Uterus (tissue), 4 donors: ENCODE data around the gene CD2AP. TPM values are rescaled to one million over a fixed set of nuclear protein-coding genes. Genes with fewer than 3 reads are reported as not detected.

Experiments used
- DNase-seq, 2 donors: peaks; one replicate each; pipeline ENCODE4 v3.0.0-alpha.2; 2019 to 2020
- H3K27ac ChIP-seq, 2 donors: fragments of 200-600 bp; sonication (generic); 1 replicate in 1 of 2; 2 replicates in 1 of 2; pipeline ENCODE4 v1.5.1; 2016 to 2018
- H3K27me3 ChIP-seq, 2 donors: fragments of 200-600 bp; sonication (generic); one replicate each; pipeline ENCODE4 v1.5.1; 2018 to 2019; ENCODE audit warnings: control low read depth in 1 of 2
- H3K36me3 ChIP-seq, 2 donors: fragments of 200-600 bp; sonication (generic); one replicate each; pipeline ENCODE4 v1.5.1; 2019; ENCODE audit warnings: control low read depth in 1 of 2
- H3K4me1 ChIP-seq, 2 donors: fragments of 200-600 bp; sonication (generic); one replicate each; pipeline ENCODE4 v1.5.1; 2018 to 2019; ENCODE audit warnings: control low read depth in 1 of 2
- H3K4me3 ChIP-seq, 2 donors: fragments of 200-600 bp; sonication (generic); 1 replicate in 1 of 2; 2 replicates in 1 of 2; pipeline ENCODE4 v1.5.1; 2018 to 2019; ENCODE audit warnings: mild to moderate bottlenecking in 1 of 2
- H3K9me3 ChIP-seq, 2 donors: fragments of 200-600 bp; sonication (generic); one replicate each; pipeline ENCODE4 v1.5.1; 2019; ENCODE audit warnings: control low read depth in 1 of 2
- CTCF ChIP-seq, 4 experiments: fragments of 200-600 bp in 2 of 4; fragments of 450-650 bp in 2 of 4; sonication (generic) in 2 of 4; IDR thresholded peaks; one replicate each; pipeline ENCODE4 v1.5.1; 2016 to 2019; ENCODE audit warnings: antibody characterized with exemption in 4 of 4, mild to moderate bottlenecking in 2 of 4, moderate library complexity in 1 of 4
- POLR2A ChIP-seq, 2 donors: fragments of 450-650 bp; IDR thresholded peaks; one replicate each; pipeline ENCODE4 v1.6.1; 2016; ENCODE audit warnings: antibody characterized with exemption in 2 of 2, mild to moderate bottlenecking in 1 of 2, moderate library complexity in 1 of 2
- intact Hi-C: fragments of 100-400 bp; cut with DNase I; formaldehyde crosslinking; loops from one replicate; pipeline ENCODE4 v1.15.1; 2023; ENCODE audit warnings: low total_unique reads
- total RNA-seq, 4 donors: library from RNA; depleted of rRNA in 3 of 4; stranded (reverse); fragments of >200 nt in 3 of 4; gene quantifications; one replicate each; pipeline versions ENCODE4 v1.1.0 to v1.2.4, GENCODE V29; 2014 to 2023
- donor health status: DM: yes; HTN: yes; CAD: no.

The CD2AP gene
- total RNA-seq, result 10 to 100 TPM; 11.0 to 63.9 (median 24.3) TPM

- no peaks in the 10 kb centered on the region for H3K9me3 ChIP-seq
- H3K4me3 ChIP-seq, result peak within 1 kb of the TSS; percentile 80 to 94
- no peaks in the 10 kb centered on the region for H3K4me1 ChIP-seq
- intact Hi-C loops, result no loop called here
- no peaks in the 10 kb centered on the region for H3K27me3 ChIP-seq
- DNase-seq, result peak; percentile 82 to 84
- peak in 1 of 2 donors; percentile 49 for TF ChIP-seq POLR2A (IDR thresholded peaks at IDR 0.05)
- TF ChIP-seq CTCF (IDR thresholded peaks at IDR 0.05), result peak in 2 of 4 experiments; percentile 26 to 33
- H3K27ac ChIP-seq, result peak within 1 kb of the TSS; percentile 95 to 98
- no peaks in the 10 kb centered on the region for H3K36me3 ChIP-seq
Measured at GRCh38 chr6:47477497-47478232, at the start of gene CD2AP. CD2AP (plus strand) TSS chr6:47477789; CDS start chr6:47478245, 456 bp downstream.

GRCh38 chr6:47428288-47428687 is 49.3 kb upstream of the CD2AP start:
- intact Hi-C loops, result no loop called here
- no peak for DNase-seq
- Histone ChIP-seq H3K27me3 (no peaks in the 10 kb centered on the region), H3K9me3 (no peaks in the 10 kb centered on the region), H3K4me1 (no peaks in the 10 kb centered on the region), H3K36me3 (no peaks in the 10 kb centered on the region), H3K4me3 (no peak overlapping the region), H3K27ac (no peak overlapping the region)
- TF ChIP-seq POLR2A (IDR thresholded peaks at IDR 0.05), result no peak
- TF ChIP-seq CTCF (IDR thresholded peaks at IDR 0.05), result no peak

- Histone ChIP-seq H3K36me3 (no peaks in the 10 kb centered on the region), H3K27me3 (no peaks in the 10 kb centered on the region), H3K27ac (no peak overlapping the region), H3K4me1 (no peaks in the 10 kb centered on the region), H3K4me3 (no peak overlapping the region), H3K9me3 (no peaks in the 10 kb centered on the region)
- DNase-seq, result no peak
- intact Hi-C loops, result no loop called here
- no peak for TF ChIP-seq CTCF (IDR thresholded peaks at IDR 0.05)
- no peak for TF ChIP-seq POLR2A (IDR thresholded peaks at IDR 0.05)
Measured at GRCh38 chr6:47428746-47429664, 48.6 kb upstream of the CD2AP start.

GRCh38 chr6:47434372-47435253 is 43.0 kb upstream of the CD2AP start:
- intact Hi-C loops, result no loop called here
- TF ChIP-seq POLR2A (IDR thresholded peaks at IDR 0.05) (no peak), CTCF (IDR thresholded peaks at IDR 0.05) (no peak)
- Histone ChIP-seq H3K27ac (no peak overlapping the region), H3K9me3 (no peaks in the 10 kb centered on the region), H3K4me3 (no peak overlapping the region), H3K36me3 (no peaks in the 10 kb centered on the region), H3K27me3 (no peaks in the 10 kb centered on the region), H3K4me1 (no peaks in the 10 kb centered on the region)
- no peak for DNase-seq
